Measurements from ENCODE around the gene CDH3. TPM values are rescaled to one million over a fixed set of nuclear protein-coding genes. Genes with fewer than 3 reads are reported as not detected.
"Not testable (repeated sequence)": the region's sequence is repeated elsewhere in the genome, so short reads cannot be mapped to it uniquely, and the experiment has no call there.

Gene CDH3
- polyA plus RNA-seq, 2 of the 4 experiments (the other 2 are of a cell fraction), result 0.08 to 0.25 TPM

DNA sequence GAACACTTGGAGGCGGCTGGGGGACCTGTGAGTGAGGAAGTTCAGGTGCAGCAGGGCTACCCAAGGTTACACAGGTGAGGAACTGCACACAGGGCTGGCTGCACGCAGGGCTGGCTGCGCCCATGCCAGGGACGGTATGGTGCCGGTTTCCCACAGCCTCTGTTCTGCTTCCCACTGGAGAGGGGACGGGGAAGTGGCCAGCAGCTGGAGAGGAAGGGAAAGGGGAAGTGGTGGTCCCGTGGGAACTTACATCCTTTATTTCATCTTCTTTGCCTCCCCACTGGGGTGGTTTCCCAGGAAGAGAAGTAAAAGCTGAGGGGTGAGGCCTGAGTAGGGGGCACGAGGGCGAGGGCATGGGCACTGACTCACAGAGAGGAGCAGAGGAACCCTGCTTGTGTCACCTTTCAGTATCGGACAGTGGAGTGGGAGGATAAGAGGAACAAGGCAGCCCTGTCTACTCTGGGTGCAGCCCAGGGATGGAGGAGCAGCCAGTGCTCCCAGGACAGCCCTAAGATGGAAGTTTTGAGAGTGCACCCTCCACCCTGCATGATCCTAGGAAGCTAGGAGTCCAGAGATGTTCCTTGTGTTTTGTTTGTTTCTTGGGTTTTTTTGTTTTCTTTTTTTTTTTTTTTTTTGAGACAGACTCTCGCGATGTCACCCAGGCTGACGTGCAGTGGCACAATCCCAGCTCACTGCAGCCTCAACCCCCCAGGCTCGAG lies 66.5 kb downstream of the CDH3 start:
- POLR2A ChIA-PET, result no interaction called here
- no peak for ATAC-seq
- DNase-seq (ENCODE audit: low read depth in 1 of 2, low spot score in 1 of 2), result no peak

DNA sequence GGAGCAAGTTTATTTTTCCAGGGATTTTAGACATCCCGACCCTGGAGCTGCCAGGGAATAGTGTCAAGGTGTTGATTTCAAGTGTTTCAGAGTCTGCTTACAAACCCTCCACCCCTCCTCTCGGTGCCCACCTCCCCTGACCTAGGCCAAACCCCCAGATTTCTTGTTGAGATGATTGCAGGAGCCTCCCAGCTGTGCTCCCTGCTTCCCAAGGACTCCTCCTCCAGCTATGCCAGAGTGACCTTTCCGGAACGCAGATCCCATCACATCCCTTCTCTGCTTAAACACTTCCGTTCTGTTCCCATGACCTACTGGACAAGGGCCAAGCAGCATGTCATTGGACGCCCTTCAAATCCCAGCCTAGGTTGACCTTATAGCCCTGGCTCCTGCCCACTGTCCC lies 68.3 kb downstream of the CDH3 start:
- TF ChIP-seq CHD4 (IDR thresholded peaks at IDR 0.05; ENCODE audit: borderline replicate concordance) (no peak), RFX5 (IDR thresholded peaks at IDR 0.05) (no peak), FOSL2 (IDR thresholded peaks at IDR 0.05) (no peak), FOSL2 (CRISPR knock-in tag; IDR thresholded peaks at IDR 0.05) (no peak), RCOR1 (IDR thresholded peaks at IDR 0.05; ENCODE audit: low read depth, low read length) (no peak), EP300 (IDR thresholded peaks at IDR 0.05) (no peak), HOXB5 (CRISPR knock-in tag; IDR thresholded peaks at IDR 0.05) (no peak), NFE2L2 (conservative IDR thresholded peaks at IDR 0.05; ENCODE audit: low read length) (no peak), MAFK (IDR thresholded peaks at IDR 0.05; ENCODE audit: partially characterized antibody) (no peak), TP53 (CRISPR knock-in tag; IDR thresholded peaks at IDR 0.05) (no peak)
- H3K4me1 ChIP-seq, result peaks cover 3% of the 10 kb centered on the region
- H3K27ac ChIP-seq, result no peak overlapping the region
- no peaks in the 10 kb centered on the region for H3K9me3 ChIP-seq
- H3K4me3 ChIP-seq, result no peak overlapping the region
- CTCF ChIA-PET, result interaction anchor here (1.0 kb wide), 1 partner anchor 88 kb away, joined by 4 read pairs; no protein-coding TSS in a partner anchor
- no peak overlapping the region for H3K4me2 ChIP-seq
- DNase-seq (ENCODE audit: low read depth in 1 of 2, low spot score in 1 of 2) (no peak), FAIRE-seq (no peak), ATAC-seq (no peak)
- POLR2A ChIA-PET, result no interaction called here
- 69% methylated on average over 6 of the region's 6 CpGs for WGBS (ENCODE audit: missing lambda C conversion rate)

More for the DNA sequence above, 66.5 kb downstream of the CDH3 start:
- Histone ChIP-seq H3K27ac (peak overlapping the region in 1 of 2 experiments; percentile 59; a peak in 1 of 6 replicates), H3K9me3 (no peaks in the 10 kb centered on the region), H3K4me1 (peaks cover 20% of the 10 kb centered on the region), H3K4me2 (no peak overlapping the region), H3K4me3 (no peak overlapping the region)
- no peak for FAIRE-seq
- TF ChIP-seq, protein P1, sequence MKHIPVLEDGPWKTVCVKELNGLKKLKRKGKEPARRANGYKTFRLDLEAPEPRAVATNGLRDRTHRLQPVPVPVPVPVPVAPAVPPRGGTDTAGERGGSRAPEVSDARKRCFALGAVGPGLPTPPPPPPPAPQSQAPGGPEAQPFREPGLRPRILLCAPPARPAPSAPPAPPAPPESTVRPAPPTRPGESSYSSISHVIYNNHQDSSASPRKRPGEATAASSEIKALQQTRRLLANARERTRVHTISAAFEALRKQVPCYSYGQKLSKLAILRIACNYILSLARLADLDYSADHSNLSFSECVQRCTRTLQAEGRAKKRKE (CRISPR knock-in tag; IDR thresholded peaks at IDR 0.05; ENCODE audit: low read depth), result no peak
- no peak for TF ChIP-seq JUN (IDR thresholded peaks at IDR 0.05)
- WGBS (ENCODE audit: missing lambda C conversion rate), result 76% methylated on average over 14 of the region's 14 CpGs
- CTCF ChIA-PET, result interaction anchor here (0.6 to 1.5 kb wide), 4 partner anchors 8 to 89 kb away, joined by 3 to 4 read pairs (median 3); no protein-coding TSS in a partner anchor

DNA sequence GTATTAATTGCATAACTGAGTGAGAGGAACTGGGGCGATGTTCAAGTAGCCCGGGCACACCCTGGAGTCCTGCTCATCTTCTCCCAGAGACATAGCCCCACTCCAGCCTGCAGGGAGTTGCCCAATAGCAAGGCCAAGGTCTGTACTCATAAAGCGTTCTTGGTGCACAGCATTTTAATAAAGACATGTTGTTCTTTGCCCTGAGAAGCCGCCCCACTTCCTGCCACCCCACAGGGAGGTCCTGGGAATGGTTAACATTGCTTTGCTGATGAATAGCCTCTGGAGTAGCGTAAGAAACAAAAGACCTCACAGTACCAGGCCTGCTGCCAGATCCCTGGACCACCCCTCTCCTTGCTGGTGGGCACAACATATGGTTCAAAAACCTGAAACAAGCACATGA lies 70.4 kb downstream of the CDH3 start:
- DNase-seq (ENCODE audit: low read depth in 1 of 2, low spot score in 1 of 2) (peak in 1 of 2 experiments; percentile 18), ATAC-seq (no peak), FAIRE-seq (no peak)
- Histone ChIP-seq H3K4me1 (no peaks in the 10 kb centered on the region; the same call in 2 of the 3 replicates), H3K4me3 (no peak overlapping the region), H3K4me2 (no peak overlapping the region), H3K27ac (peak overlapping the region in 1 of 2 experiments; percentile 18; a peak in 1 of 6 replicates), H3K9me3 (no peaks in the 10 kb centered on the region)
- WGBS (ENCODE audit: missing lambda C conversion rate), result 70% methylated on average over 5 of the region's 5 CpGs
- no peak for TF ChIP-seq ZFP36 (IDR thresholded peaks at IDR 0.05; ENCODE audit: borderline replicate concordance, partially characterized antibody)
- TF ChIP-seq RCOR1 (IDR thresholded peaks at IDR 0.05; ENCODE audit: low read depth, low read length), result no peak
- TF ChIP-seq, protein P2, sequence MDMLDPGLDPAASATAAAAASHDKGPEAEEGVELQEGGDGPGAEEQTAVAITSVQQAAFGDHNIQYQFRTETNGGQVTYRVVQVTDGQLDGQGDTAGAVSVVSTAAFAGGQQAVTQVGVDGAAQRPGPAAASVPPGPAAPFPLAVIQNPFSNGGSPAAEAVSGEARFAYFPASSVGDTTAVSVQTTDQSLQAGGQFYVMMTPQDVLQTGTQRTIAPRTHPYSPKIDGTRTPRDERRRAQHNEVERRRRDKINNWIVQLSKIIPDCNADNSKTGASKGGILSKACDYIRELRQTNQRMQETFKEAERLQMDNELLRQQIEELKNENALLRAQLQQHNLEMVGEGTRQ (IDR thresholded peaks at IDR 0.05), result no peak
- TF ChIP-seq KDM5A (IDR thresholded peaks at IDR 0.05), result no peak
- no peak for TF ChIP-seq MAFK (IDR thresholded peaks at IDR 0.05; ENCODE audit: partially characterized antibody)
- no peak for TF ChIP-seq EP300 (IDR thresholded peaks at IDR 0.05)
- no peak for TF ChIP-seq CHD2 (IDR thresholded peaks at IDR 0.05; ENCODE audit: low read length, partially characterized antibody)
- TF ChIP-seq ZC3H11A (IDR thresholded peaks at IDR 0.05), result no peak
- TF ChIP-seq BHLHE40 (IDR thresholded peaks at IDR 0.05; ENCODE audit: low read depth, low read length), result no peak
- no peak for TF ChIP-seq RAD21 (conservative IDR thresholded peaks at IDR 0.05 in 1 of 2, IDR thresholded peaks at IDR 0.05 in 1 of 2)
- TF ChIP-seq, protein P3, sequence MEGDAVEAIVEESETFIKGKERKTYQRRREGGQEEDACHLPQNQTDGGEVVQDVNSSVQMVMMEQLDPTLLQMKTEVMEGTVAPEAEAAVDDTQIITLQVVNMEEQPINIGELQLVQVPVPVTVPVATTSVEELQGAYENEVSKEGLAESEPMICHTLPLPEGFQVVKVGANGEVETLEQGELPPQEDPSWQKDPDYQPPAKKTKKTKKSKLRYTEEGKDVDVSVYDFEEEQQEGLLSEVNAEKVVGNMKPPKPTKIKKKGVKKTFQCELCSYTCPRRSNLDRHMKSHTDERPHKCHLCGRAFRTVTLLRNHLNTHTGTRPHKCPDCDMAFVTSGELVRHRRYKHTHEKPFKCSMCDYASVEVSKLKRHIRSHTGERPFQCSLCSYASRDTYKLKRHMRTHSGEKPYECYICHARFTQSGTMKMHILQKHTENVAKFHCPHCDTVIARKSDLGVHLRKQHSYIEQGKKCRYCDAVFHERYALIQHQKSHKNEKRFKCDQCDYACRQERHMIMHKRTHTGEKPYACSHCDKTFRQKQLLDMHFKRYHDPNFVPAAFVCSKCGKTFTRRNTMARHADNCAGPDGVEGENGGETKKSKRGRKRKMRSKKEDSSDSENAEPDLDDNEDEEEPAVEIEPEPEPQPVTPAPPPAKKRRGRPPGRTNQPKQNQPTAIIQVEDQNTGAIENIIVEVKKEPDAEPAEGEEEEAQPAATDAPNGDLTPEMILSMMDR (IDR thresholded peaks at IDR 0.05), result no peak
- ChIA-PET POLR2A (no interaction called here), CTCF (no interaction called here)

DNA sequence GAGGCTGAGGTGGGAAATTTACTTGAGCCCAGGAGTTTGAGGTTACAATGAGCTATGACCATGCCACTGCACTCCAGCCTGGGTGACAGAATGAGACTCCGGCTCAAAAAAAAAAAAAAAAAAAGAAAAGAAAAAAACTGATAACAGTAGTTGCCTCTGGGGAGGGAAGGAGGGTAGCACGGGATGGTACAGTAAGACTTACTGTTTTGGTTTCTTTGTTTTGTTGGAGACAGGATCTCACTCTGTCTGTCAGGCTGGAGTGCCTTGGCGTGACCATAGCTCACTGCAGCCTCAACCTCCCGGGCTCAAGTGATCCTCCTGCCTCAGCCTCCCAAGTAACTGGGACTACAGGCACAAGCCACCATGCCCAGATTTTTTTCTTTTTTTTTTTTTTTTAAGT lies 71.4 kb downstream of the CDH3 start:
- H3K9me3 ChIP-seq; DNase-seq (ENCODE audit: low read depth in 1 of 2, low spot score in 1 of 2); H3K4me1 ChIP-seq; H3K27ac ChIP-seq; POLR2A ChIA-PET; H3K4me2 ChIP-seq; ATAC-seq; H3K4me3 ChIP-seq; FAIRE-seq: not testable (repeated sequence)
- CTCF ChIA-PET, result interaction anchor here (0.9 kb wide), 1 partner anchor 84 kb away, joined by 3 read pairs; no protein-coding TSS in a partner anchor
- 82% methylated on average over 4 of the region's 4 CpGs for WGBS (ENCODE audit: missing lambda C conversion rate)
